A549 (cell line): ENCODE data around the gene CELF2.

Experiments used
- MAFK ChIP-seq: fragments of 450-650 bp; IDR thresholded peaks from 2 replicates; pipeline ENCODE4 v1.6.1; 2014; ENCODE audit not compliant: partially characterized antibody
- RAD21 ChIP-seq, 2 experiments: fragments of >200 bp in 1 of 2; sonication (Bioruptor Twin) in 1 of 2; formaldehyde crosslinking in 1 of 2; IDR thresholded peaks in 1 of 2; conservative IDR thresholded peaks in 1 of 2; 2 replicates in 1 of 2; 3 replicates in 1 of 2; pipeline ENCODE4 v1.6.1; 2012 to 2018; ENCODE audit warnings: inconsistent platforms in 1 of 2
- TF ChIP-seq, protein P1 (sequence below): fragments of >200 bp; sonication (Bioruptor Twin); formaldehyde crosslinking; IDR thresholded peaks from 3 replicates; pipeline ENCODE4 v1.5.1; 2016

DNA sequence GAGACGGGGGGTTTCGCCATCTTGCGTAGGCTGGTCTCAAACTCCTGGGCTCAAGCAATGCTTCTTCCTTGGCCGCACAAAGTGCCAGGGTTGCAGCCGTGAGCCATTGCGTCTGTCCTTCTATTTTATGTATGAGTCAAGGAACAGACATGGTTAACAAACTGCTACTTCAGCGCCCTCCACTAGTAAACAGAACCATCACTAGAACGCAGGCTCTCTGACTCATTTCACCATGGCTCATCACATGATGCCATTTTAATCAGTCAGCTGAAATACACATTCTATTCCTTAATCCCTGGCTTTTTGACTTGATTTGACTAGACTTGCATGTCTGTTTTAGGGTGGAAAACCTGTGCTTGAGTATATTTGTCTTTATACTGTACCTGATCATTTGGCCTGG lies 41.3 kb downstream of the CELF2 start:
- TF ChIP-seq RAD21 (conservative IDR thresholded peaks at IDR 0.05 in 1 of 2, IDR thresholded peaks at IDR 0.05 in 1 of 2) (no peak), MAFK (no peak)
- TF ChIP-seq, protein P1, sequence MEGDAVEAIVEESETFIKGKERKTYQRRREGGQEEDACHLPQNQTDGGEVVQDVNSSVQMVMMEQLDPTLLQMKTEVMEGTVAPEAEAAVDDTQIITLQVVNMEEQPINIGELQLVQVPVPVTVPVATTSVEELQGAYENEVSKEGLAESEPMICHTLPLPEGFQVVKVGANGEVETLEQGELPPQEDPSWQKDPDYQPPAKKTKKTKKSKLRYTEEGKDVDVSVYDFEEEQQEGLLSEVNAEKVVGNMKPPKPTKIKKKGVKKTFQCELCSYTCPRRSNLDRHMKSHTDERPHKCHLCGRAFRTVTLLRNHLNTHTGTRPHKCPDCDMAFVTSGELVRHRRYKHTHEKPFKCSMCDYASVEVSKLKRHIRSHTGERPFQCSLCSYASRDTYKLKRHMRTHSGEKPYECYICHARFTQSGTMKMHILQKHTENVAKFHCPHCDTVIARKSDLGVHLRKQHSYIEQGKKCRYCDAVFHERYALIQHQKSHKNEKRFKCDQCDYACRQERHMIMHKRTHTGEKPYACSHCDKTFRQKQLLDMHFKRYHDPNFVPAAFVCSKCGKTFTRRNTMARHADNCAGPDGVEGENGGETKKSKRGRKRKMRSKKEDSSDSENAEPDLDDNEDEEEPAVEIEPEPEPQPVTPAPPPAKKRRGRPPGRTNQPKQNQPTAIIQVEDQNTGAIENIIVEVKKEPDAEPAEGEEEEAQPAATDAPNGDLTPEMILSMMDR: no peak
